Endodermal cell (in vitro differentiated cells): ENCODE data around the gene NCLN. TPM values are rescaled to one million over a fixed set of nuclear protein-coding genes. Genes with fewer than 3 reads are reported as not detected.
"Not testable (repeated sequence)": the region's sequence is repeated elsewhere in the genome, so short reads cannot be mapped to it uniquely, and the experiment has no call there.

Experiments
- DNase-seq: peaks from one replicate; pipeline ENCODE4 v3.0.0-alpha.2; 2017
- H3K27ac ChIP-seq: 2 replicates; pipeline ENCODE4 v1.5.1; 2013; ENCODE audit warnings: mild to moderate bottlenecking, low read depth, low read length, moderate library complexity
- H3K27me3 ChIP-seq: 2 replicates; pipeline ENCODE4 v1.6.1; 2013; ENCODE audit warnings: mild to moderate bottlenecking, low read length, moderate library complexity; ENCODE audit not compliant: insufficient read depth, control insufficient read depth, poor library complexity, severe bottlenecking
- H3K36me3 ChIP-seq: 2 replicates; pipeline ENCODE4 v1.7.0; 2013; ENCODE audit warnings: mild to moderate bottlenecking, low read length, moderate library complexity; ENCODE audit not compliant: control insufficient read depth, insufficient read depth
- H3K4me1 ChIP-seq: one replicate; pipeline ENCODE4 v1.7.0; 2013; ENCODE audit warnings: low read length; ENCODE audit not compliant: control insufficient read depth, insufficient read depth
- H3K4me3 ChIP-seq: 2 replicates; pipeline ENCODE4 v1.5.1; 2013; ENCODE audit warnings: mild to moderate bottlenecking, low read length, moderate library complexity
- H3K9ac ChIP-seq: 2 replicates; pipeline ENCODE4 v1.6.1; 2013; ENCODE audit warnings: mild to moderate bottlenecking, low read length, moderate library complexity; ENCODE audit not compliant: poor library complexity, severe bottlenecking; ENCODE audit errors: extremely low read depth
- H3K9me3 ChIP-seq: 2 replicates; pipeline ENCODE4 v1.6.1; 2013; ENCODE audit warnings: mild to moderate bottlenecking, low read length, moderate library complexity; ENCODE audit not compliant: control insufficient read depth
- H3K27ac Mint-ChIP-seq: 2 replicates; pipeline ENCODE4 v1.8.0; 2020; ENCODE audit warnings: mixed read lengths
- H3K27me3 Mint-ChIP-seq: 2 replicates; pipeline ENCODE4 v1.8.0; 2021; ENCODE audit warnings: mild to moderate bottlenecking, mixed read lengths; ENCODE audit not compliant: insufficient read depth
- H3K36me3 Mint-ChIP-seq: 2 replicates; pipeline ENCODE4 v1.8.0; 2020; ENCODE audit warnings: low read depth, mixed read lengths
- H3K4me1 Mint-ChIP-seq: 2 replicates; pipeline ENCODE4 v1.8.0; 2020; ENCODE audit warnings: mixed read lengths
- H3K4me3 Mint-ChIP-seq: 2 replicates; pipeline ENCODE4 v1.8.0; 2020; ENCODE audit warnings: mild to moderate bottlenecking, moderate library complexity, mixed read lengths
- H3K9me3 Mint-ChIP-seq: 2 replicates; pipeline ENCODE4 v1.8.0; 2020; ENCODE audit warnings: mild to moderate bottlenecking, mixed read lengths
- CTCF ChIP-seq: fragments of 200-600 bp; sonication (generic); conservative IDR thresholded peaks from 2 replicates; pipeline ENCODE4 v1.5.0; 2021; ENCODE audit warnings: antibody characterized with exemption, mild to moderate bottlenecking
- WGBS, 2 experiments: methylation state at CpG; one replicate each; pipeline versions ENCODE4 v1.1.5 to v1.1.7; 2013; ENCODE audit warnings: missing lambda C conversion rate in 2 of 2, mixed read lengths in 1 of 2; ENCODE audit not compliant: insufficient coverage in 1 of 2, insufficient read length in 1 of 2; 5-methylcytosine and 5-hydroxymethylcytosine counted together
- total RNA-seq, 2 donors: library from RNA; stranded (reverse); fragmentation: NEBNext Ultra II Directional in 1 of 2; extraction: Animal tissue kit (Norgen Biotek cat#: 25700) in 1 of 2; gene quantifications; 2 replicates in 1 of 2; 3 replicates in 1 of 2; pipeline ENCODE4 v1.2.1, GENCODE V29; 2021

The NCLN gene
- total RNA-seq, 2 donors from 2014 or later: 80.6 to 91.2 TPM

GRCh38 chr19:3234800-3235199 is 49.1 kb downstream of the NCLN start:
- peak; percentile 83 for DNase-seq

GRCh38 chr19:3235604-3236003 is 49.9 kb downstream of the NCLN start:
- not testable (repeated sequence) for H3K9me3 ChIP-seq, H3K9ac ChIP-seq, H3K4me3 Mint-ChIP-seq, DNase-seq, H3K27ac Mint-ChIP-seq, H3K27ac ChIP-seq, H3K27me3 ChIP-seq, H3K4me1 Mint-ChIP-seq, H3K36me3 ChIP-seq, H3K4me3 ChIP-seq, H3K36me3 Mint-ChIP-seq, H3K9me3 Mint-ChIP-seq, H3K4me1 ChIP-seq
- WGBS, 2 experiments: 88 to 92% methylated on average over 2 of the region's 2 CpGs
- H3K27me3 Mint-ChIP-seq: peaks cover 12% of the 10 kb centered on the region

More at GRCh38 chr19:3234800-3235199, 49.1 kb downstream of the NCLN start:
- no peak overlapping the region for H3K27ac ChIP-seq
- H3K4me1 ChIP-seq: no peaks in the 10 kb centered on the region
- H3K27ac Mint-ChIP-seq: no peak overlapping the region
- peaks cover 11% of the 10 kb centered on the region for H3K27me3 ChIP-seq
- no peak overlapping the region for H3K4me3 ChIP-seq
- H3K36me3 ChIP-seq: no peaks in the 10 kb centered on the region
- 48 to 58% methylated on average over 6 to 9 of the region's 9 CpGs for WGBS, 2 experiments
- no peak overlapping the region for H3K9ac ChIP-seq
- no peaks in the 10 kb centered on the region for H3K9me3 Mint-ChIP-seq
- H3K27me3 Mint-ChIP-seq: peaks cover 7% of the 10 kb centered on the region
- H3K4me1 Mint-ChIP-seq: no peaks in the 10 kb centered on the region
- H3K36me3 Mint-ChIP-seq: no peaks in the 10 kb centered on the region
- no peak overlapping the region for H3K4me3 Mint-ChIP-seq
- no peaks in the 10 kb centered on the region for H3K9me3 ChIP-seq
- peak; percentile 68 for TF ChIP-seq CTCF

GRCh38 chr19:3236272-3236671 is 50.5 kb downstream of the NCLN start:
- no peaks in the 10 kb centered on the region for H3K4me1 ChIP-seq
- no peak for DNase-seq
- H3K9me3 Mint-ChIP-seq: no peaks in the 10 kb centered on the region
- H3K4me3 Mint-ChIP-seq: no peak overlapping the region
- 82% methylated on average over 4 of the region's 4 CpGs; no CpG with 5 or more reads in 1 of the 2 experiments for WGBS, 2 experiments
- no peak overlapping the region for H3K27ac Mint-ChIP-seq
- no peak overlapping the region for H3K9ac ChIP-seq
- H3K36me3 Mint-ChIP-seq: no peaks in the 10 kb centered on the region
- TF ChIP-seq CTCF: no peak
- no peak overlapping the region for H3K27ac ChIP-seq
- H3K27me3 Mint-ChIP-seq: peaks cover 12% of the 10 kb centered on the region
- H3K36me3 ChIP-seq: no peaks in the 10 kb centered on the region
- H3K4me1 Mint-ChIP-seq: no peaks in the 10 kb centered on the region
- no peaks in the 10 kb centered on the region for H3K9me3 ChIP-seq
- no peak overlapping the region for H3K4me3 ChIP-seq
- no peaks in the 10 kb centered on the region for H3K27me3 ChIP-seq

- H3K9ac ChIP-seq: no peak overlapping the region
- no peaks in the 10 kb centered on the region for H3K4me1 Mint-ChIP-seq
- no peaks in the 10 kb centered on the region for H3K27me3 ChIP-seq
- WGBS, 2 experiments: 90 to 91% methylated on average over 6 to 7 of the region's 7 CpGs
- no peaks in the 10 kb centered on the region for H3K9me3 Mint-ChIP-seq
- no peaks in the 10 kb centered on the region for H3K4me1 ChIP-seq
- no peak overlapping the region for H3K27ac Mint-ChIP-seq
- peaks cover 12% of the 10 kb centered on the region for H3K27me3 Mint-ChIP-seq
- H3K36me3 ChIP-seq: no peaks in the 10 kb centered on the region
- H3K9me3 ChIP-seq: no peaks in the 10 kb centered on the region
- no peak overlapping the region for H3K4me3 ChIP-seq
- H3K4me3 Mint-ChIP-seq: no peak overlapping the region
- no peak overlapping the region for H3K27ac ChIP-seq
- no peaks in the 10 kb centered on the region for H3K36me3 Mint-ChIP-seq
- no peak for TF ChIP-seq CTCF
- DNase-seq: no peak
Observed at GRCh38 chr19:3238066-3238561, 52.4 kb downstream of the NCLN start.
